Measurements from ENCODE around the gene CDH1.

CDH1 gene

GRCh38 chr16:68851601-68852000 is 114.5 kb downstream of the CDH1 start:
- Histone ChIP-seq H3K27ac (no peak overlapping the region), H3K36me3 (replicated peaks) (no peaks in the 10 kb centered on the region)
- in situ Hi-C loops (cut with HindIII; ENCODE audit: low pct_ligation_motif_present, low sequenced_read_pairs), result no loop called here

GRCh38 chr16:68857479-68857878 is 120.4 kb downstream of the CDH1 start:
- Histone ChIP-seq H3K4me3 (ENCODE audit: low read depth, low read length) (no peak overlapping the region), H3K36me3 (replicated peaks) (peaks cover 6% of the 10 kb centered on the region), H3K27me3 (replicated peaks) (no peaks in the 10 kb centered on the region), H3K27ac (no peak overlapping the region)
- DNase-seq, result no peak
- in situ Hi-C loops (cut with HindIII; ENCODE audit: low pct_ligation_motif_present, low sequenced_read_pairs), result no loop called here
- no peak for TF ChIP-seq CTCF (IDR thresholded peaks at IDR 0.05; ENCODE audit: low read depth, low read length, missing control alignments)

More at GRCh38 chr16:68851601-68852000, 114.5 kb downstream of the CDH1 start:
- H3K4me3 ChIP-seq (ENCODE audit: low read depth, low read length), result no peak overlapping the region
- no peak for DNase-seq
- no peaks in the 10 kb centered on the region for H3K27me3 ChIP-seq (replicated peaks)
- TF ChIP-seq CTCF (IDR thresholded peaks at IDR 0.05; ENCODE audit: low read depth, low read length, missing control alignments), result no peak

GRCh38 chr16:68859828-68860227 is 122.7 kb downstream of the CDH1 start:
- Histone ChIP-seq H3K36me3 (replicated peaks) (peaks cover 8% of the 10 kb centered on the region), H3K4me3 (ENCODE audit: low read depth, low read length) (no peak overlapping the region), H3K27me3 (replicated peaks) (no peaks in the 10 kb centered on the region), H3K27ac (no peak overlapping the region)
- no peak for DNase-seq
- in situ Hi-C loops (cut with HindIII; ENCODE audit: low pct_ligation_motif_present, low sequenced_read_pairs), result no loop called here
- no peak for TF ChIP-seq CTCF (IDR thresholded peaks at IDR 0.05; ENCODE audit: low read depth, low read length, missing control alignments)

GRCh38 chr16:68860978-68861892 is 124.1 kb downstream of the CDH1 start:
- DNase-seq, result no peak
- no peaks in the 10 kb centered on the region for H3K27me3 ChIP-seq (replicated peaks)
- in situ Hi-C loops (cut with HindIII; ENCODE audit: low pct_ligation_motif_present, low sequenced_read_pairs), result no loop called here
- no peak overlapping the region for H3K4me3 ChIP-seq (ENCODE audit: low read depth, low read length)
- H3K27ac ChIP-seq, result no peak overlapping the region
- peaks cover 8% of the 10 kb centered on the region for H3K36me3 ChIP-seq (replicated peaks)
- no peak for TF ChIP-seq CTCF (IDR thresholded peaks at IDR 0.05; ENCODE audit: low read depth, low read length, missing control alignments)

- Histone ChIP-seq H3K27ac (no peak overlapping the region), H3K27me3 (replicated peaks) (no peaks in the 10 kb centered on the region), H3K36me3 (replicated peaks) (peaks cover 4% of the 10 kb centered on the region), H3K4me3 (ENCODE audit: low read depth, low read length) (no peak overlapping the region)
- TF ChIP-seq CTCF (IDR thresholded peaks at IDR 0.05; ENCODE audit: low read depth, low read length, missing control alignments), result no peak
- no peak for DNase-seq
- in situ Hi-C loops (cut with HindIII; ENCODE audit: low pct_ligation_motif_present, low sequenced_read_pairs), result no loop called here
Measured at GRCh38 chr16:68866933-68867332, 129.8 kb downstream of the CDH1 start.
